Erythroblast (primary cell): ENCODE results near the gene STIM2.

Experiments used
- GATA1 ChIP-seq: IDR thresholded peaks from 2 replicates; pipeline ENCODE4 v1.6.1; 2011; ENCODE audit warnings: low read depth, mild to moderate bottlenecking, control low read depth, low read length, moderate library complexity
- POLR2A ChIP-seq: IDR thresholded peaks from 2 replicates; pipeline ENCODE4 v1.6.1; 2011; ENCODE audit warnings: mild to moderate bottlenecking, low read length

GRCh38 chr4:26820346-26820745 lies 40.3 kb upstream of the STIM2 start:
- no peak for TF ChIP-seq POLR2A
- no peak for TF ChIP-seq GATA1
